Measurements from ENCODE around the gene COL27A1.

The COL27A1 gene

DNA sequence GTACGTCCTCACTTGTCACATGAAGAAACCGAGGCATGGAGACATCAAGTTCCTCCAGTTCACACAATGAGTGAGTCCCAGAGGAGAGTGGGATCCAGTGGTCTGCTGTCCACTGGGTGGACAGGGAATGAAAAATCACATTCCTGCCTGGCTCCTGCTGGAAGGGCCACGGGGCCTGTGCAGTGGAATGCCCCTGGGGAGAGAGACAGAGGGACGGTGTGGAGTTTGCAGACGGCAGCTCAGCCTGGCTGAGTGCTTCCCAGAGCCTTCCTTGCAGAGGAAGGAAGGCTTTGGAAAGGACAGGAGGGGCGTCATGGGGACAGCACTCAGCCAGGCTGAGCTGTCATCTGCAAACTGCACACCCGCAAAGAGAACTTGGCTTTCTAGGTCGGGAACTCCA is 74.7 kb downstream of the COL27A1 start:
- TF ChIP-seq TOX (CRISPR knock-in tag; IDR thresholded peaks at IDR 0.05; ENCODE audit: borderline replicate concordance) (no peak), CSDC2 (CRISPR knock-in tag; IDR thresholded peaks at IDR 0.05) (no peak), GLIS3 (CRISPR knock-in tag; IDR thresholded peaks at IDR 0.05) (no peak), ZNF70 (CRISPR knock-in tag; IDR thresholded peaks at IDR 0.05) (no peak), OSR1 (CRISPR knock-in tag; IDR thresholded peaks at IDR 0.05) (no peak), ISL1 (CRISPR knock-in tag; IDR thresholded peaks at IDR 0.05) (no peak), ZFP30 (CRISPR knock-in tag; IDR thresholded peaks at IDR 0.05) (no peak)
- TF ChIP-seq, protein P1, sequence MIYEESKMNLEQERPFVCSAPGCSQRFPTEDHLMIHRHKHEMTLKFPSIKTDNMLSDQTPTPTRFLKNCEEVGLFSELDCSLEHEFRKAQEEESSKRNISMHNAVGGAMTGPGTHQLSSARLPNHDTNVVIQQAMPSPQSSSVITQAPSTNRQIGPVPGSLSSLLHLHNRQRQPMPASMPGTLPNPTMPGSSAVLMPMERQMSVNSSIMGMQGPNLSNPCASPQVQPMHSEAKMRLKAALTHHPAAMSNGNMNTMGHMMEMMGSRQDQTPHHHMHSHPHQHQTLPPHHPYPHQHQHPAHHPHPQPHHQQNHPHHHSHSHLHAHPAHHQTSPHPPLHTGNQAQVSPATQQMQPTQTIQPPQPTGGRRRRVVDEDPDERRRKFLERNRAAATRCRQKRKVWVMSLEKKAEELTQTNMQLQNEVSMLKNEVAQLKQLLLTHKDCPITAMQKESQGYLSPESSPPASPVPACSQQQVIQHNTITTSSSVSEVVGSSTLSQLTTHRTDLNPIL (CRISPR knock-in tag; IDR thresholded peaks at IDR 0.05; ENCODE audit: low read depth) = no peak
- no peak for ATAC-seq

DNA sequence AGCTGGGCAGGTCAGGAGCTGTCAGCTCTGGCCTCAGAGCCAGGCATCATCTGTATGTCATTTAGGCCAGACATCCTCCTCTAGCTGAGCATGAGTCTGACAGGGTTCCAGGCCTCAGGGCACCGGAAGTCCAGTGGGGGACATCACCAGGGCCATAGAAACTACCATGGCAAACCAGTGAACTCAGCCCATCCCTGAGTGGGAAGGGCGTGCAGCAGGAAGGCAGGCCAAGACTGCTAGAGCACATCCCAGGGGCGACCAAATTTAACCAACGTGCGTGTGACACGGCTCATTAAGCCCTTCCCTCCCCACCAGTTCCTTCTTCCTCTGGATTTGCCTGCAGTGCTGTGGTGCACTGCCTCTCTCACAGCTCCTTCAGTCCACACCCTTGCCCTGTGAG is 75.9 kb downstream of the COL27A1 start:
- no peak for TF ChIP-seq ZNF8 (CRISPR knock-in tag; IDR thresholded peaks at IDR 0.05)
- TF ChIP-seq, protein P2, sequence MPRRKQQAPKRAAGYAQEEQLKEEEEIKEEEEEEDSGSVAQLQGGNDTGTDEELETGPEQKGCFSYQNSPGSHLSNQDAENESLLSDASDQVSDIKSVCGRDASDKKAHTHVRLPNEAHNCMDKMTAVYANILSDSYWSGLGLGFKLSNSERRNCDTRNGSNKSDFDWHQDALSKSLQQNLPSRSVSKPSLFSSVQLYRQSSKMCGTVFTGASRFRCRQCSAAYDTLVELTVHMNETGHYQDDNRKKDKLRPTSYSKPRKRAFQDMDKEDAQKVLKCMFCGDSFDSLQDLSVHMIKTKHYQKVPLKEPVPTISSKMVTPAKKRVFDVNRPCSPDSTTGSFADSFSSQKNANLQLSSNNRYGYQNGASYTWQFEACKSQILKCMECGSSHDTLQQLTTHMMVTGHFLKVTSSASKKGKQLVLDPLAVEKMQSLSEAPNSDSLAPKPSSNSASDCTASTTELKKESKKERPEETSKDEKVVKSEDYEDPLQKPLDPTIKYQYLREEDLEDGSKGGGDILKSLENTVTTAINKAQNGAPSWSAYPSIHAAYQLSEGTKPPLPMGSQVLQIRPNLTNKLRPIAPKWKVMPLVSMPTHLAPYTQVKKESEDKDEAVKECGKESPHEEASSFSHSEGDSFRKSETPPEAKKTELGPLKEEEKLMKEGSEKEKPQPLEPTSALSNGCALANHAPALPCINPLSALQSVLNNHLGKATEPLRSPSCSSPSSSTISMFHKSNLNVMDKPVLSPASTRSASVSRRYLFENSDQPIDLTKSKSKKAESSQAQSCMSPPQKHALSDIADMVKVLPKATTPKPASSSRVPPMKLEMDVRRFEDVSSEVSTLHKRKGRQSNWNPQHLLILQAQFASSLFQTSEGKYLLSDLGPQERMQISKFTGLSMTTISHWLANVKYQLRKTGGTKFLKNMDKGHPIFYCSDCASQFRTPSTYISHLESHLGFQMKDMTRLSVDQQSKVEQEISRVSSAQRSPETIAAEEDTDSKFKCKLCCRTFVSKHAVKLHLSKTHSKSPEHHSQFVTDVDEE (CRISPR knock-in tag; IDR thresholded peaks at IDR 0.05) = no peak
- no peak for TF ChIP-seq ESRRG (CRISPR knock-in tag; IDR thresholded peaks at IDR 0.05)
- no peak for TF ChIP-seq ISL1 (CRISPR knock-in tag; IDR thresholded peaks at IDR 0.05)
- TF ChIP-seq ZNF70 (CRISPR knock-in tag; IDR thresholded peaks at IDR 0.05) = no peak
- no peak for TF ChIP-seq ZNF565 (CRISPR knock-in tag; conservative IDR thresholded peaks at IDR 0.05; ENCODE audit: low read depth)
- no peak for TF ChIP-seq ARNTL (CRISPR knock-in tag; IDR thresholded peaks at IDR 0.05; ENCODE audit: borderline replicate concordance, low read depth)
- ATAC-seq = no peak

DNA sequence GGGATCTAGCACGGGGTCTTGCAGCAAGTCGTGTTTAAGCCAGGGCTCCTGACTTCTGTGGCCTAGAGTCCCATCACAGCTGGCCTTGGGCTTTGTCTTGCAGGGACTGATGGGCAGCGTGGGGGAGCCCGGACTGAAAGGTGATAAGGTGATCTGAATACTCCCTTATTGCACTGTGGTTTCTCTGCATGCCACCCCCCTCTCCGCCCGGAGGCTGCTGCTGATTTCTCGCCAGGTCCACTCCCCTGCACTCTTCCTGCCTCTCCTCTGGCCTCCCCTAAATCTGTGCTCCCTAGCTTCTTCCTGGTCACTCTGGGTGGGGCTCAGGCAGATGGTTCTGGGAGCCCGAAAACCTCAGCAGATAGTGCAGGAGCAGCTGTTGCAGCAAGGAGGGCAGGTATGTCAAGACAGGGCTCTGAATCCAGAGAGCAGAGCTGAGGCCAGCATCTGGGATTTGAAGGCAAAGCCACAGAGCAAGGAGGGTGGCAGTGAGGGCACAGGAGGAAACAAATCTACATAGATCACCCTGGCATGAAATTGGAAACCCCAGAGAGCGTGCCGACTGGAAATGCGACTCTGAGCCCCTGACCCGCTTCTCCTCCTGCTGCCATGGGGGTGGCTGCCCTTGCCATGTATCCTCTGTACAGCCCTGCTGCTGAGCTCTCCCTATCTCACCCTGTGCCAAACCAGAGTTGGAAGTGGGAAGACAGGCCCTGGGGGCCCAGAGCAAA is 76.5 kb downstream of the COL27A1 start:
- no peak for ATAC-seq
- TF ChIP-seq ZNF565 (CRISPR knock-in tag; conservative IDR thresholded peaks at IDR 0.05; ENCODE audit: low read depth) = no peak

DNA sequence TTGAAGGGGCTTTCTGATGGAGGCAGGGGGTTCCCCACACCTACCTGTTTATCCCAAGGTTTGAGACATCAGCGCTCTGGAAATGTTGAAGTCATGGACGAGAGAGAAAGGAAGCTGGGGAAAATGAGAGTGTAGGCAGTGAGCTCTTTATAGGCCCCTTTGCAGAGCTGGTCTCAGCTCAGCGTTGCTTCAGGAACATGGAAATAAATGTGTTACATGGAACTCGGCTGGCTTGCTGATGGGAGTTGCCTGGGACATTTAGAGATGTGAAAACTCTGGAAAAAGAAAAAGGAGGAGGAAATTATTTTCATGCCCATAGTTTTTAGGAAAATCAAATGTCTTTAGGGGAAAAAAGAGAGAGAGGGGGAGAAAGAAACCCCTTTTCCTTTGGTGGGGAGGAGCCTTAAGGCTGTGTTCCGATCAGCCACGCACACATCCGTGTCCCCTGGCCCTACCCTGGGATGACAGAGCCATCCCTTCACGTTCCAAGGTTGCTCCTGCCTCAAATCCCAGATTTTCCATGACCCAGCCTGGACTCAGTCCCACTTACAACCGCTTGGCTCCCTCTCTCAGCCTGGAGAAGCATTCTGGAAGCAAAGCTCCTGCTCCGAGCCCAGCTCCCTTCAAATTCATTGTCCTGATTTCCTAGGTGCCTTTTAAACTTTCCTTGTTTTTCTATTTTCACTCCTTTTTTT is 78.3 kb downstream of the COL27A1 start:
- no peak for ATAC-seq
- no peak for TF ChIP-seq ARNTL (CRISPR knock-in tag; IDR thresholded peaks at IDR 0.05; ENCODE audit: borderline replicate concordance, low read depth)
- TF ChIP-seq RARB (CRISPR knock-in tag; IDR thresholded peaks at IDR 0.05) = no peak
- TF ChIP-seq CSDC2 (CRISPR knock-in tag; IDR thresholded peaks at IDR 0.05) = no peak
- no peak for TF ChIP-seq ZFP30 (CRISPR knock-in tag; IDR thresholded peaks at IDR 0.05)
- TF ChIP-seq TOX (CRISPR knock-in tag; IDR thresholded peaks at IDR 0.05; ENCODE audit: borderline replicate concordance) = no peak
- TF ChIP-seq ZNF70 (CRISPR knock-in tag; IDR thresholded peaks at IDR 0.05) = no peak
- TF ChIP-seq GLIS3 (CRISPR knock-in tag; IDR thresholded peaks at IDR 0.05) = no peak
- TF ChIP-seq ESRRG (CRISPR knock-in tag; IDR thresholded peaks at IDR 0.05) = no peak

DNA sequence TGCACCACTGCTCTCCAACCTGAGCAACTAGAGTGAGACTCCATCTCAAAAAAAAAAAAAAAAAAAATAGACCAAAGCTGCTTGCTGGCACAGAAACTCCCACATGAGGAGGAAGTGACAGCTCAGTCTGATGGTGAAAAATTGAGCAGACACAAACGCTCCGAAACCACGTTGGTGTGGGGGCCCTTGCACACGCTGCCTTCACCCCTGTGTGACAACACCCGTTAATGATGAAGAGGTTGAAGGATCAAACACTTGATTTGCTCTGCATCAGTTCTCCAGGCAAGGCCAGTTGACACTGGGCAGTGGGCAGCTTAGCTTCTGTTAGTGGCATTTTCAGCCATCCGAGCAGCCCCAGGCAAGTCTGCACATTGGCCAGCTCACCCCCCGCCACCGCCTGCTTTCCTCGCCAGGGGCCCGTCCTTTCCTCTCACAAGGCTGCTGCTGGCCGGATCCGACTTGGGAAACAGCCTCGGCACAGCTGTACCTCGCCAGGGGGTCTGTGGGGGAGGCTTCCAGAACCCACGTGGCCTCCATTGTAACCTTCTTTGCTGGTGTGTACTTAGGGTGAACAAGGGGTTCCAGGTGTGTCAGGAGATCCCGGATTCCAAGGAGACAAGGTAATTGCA is 79.8 kb downstream of the COL27A1 start:
- ATAC-seq = no peak
- TF ChIP-seq ESRRG (CRISPR knock-in tag; IDR thresholded peaks at IDR 0.05) (no peak), ISL1 (CRISPR knock-in tag; IDR thresholded peaks at IDR 0.05) (no peak), ARNTL (CRISPR knock-in tag; IDR thresholded peaks at IDR 0.05; ENCODE audit: borderline replicate concordance, low read depth) (no peak), GLIS3 (CRISPR knock-in tag; IDR thresholded peaks at IDR 0.05) (no peak), BACH2 (CRISPR knock-in tag; IDR thresholded peaks at IDR 0.05; ENCODE audit: borderline replicate concordance) (no peak), TOX (CRISPR knock-in tag; IDR thresholded peaks at IDR 0.05; ENCODE audit: borderline replicate concordance) (no peak), ZNF8 (CRISPR knock-in tag; IDR thresholded peaks at IDR 0.05) (no peak)
- TF ChIP-seq, protein P3, sequence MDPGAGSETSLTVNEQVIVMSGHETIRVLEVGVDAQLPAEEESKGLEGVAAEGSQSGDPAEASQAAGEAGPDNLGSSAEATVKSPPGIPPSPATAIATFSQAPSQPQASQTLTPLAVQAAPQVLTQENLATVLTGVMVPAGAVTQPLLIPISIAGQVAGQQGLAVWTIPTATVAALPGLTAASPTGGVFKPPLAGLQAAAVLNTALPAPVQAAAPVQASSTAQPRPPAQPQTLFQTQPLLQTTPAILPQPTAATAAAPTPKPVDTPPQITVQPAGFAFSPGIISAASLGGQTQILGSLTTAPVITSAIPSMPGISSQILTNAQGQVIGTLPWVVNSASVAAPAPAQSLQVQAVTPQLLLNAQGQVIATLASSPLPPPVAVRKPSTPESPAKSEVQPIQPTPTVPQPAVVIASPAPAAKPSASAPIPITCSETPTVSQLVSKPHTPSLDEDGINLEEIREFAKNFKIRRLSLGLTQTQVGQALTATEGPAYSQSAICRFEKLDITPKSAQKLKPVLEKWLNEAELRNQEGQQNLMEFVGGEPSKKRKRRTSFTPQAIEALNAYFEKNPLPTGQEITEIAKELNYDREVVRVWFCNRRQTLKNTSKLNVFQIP (CRISPR knock-in tag; IDR thresholded peaks at IDR 0.05; ENCODE audit: borderline replicate concordance, low read depth) = no peak
- TF ChIP-seq, protein P4, sequence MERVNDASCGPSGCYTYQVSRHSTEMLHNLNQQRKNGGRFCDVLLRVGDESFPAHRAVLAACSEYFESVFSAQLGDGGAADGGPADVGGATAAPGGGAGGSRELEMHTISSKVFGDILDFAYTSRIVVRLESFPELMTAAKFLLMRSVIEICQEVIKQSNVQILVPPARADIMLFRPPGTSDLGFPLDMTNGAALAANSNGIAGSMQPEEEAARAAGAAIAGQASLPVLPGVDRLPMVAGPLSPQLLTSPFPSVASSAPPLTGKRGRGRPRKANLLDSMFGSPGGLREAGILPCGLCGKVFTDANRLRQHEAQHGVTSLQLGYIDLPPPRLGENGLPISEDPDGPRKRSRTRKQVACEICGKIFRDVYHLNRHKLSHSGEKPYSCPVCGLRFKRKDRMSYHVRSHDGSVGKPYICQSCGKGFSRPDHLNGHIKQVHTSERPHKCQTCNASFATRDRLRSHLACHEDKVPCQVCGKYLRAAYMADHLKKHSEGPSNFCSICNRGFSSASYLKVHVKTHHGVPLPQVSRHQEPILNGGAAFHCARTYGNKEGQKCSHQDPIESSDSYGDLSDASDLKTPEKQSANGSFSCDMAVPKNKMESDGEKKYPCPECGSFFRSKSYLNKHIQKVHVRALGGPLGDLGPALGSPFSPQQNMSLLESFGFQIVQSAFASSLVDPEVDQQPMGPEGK (CRISPR knock-in tag; IDR thresholded peaks at IDR 0.05; ENCODE audit: borderline replicate concordance) = no peak
